SU-DHL-6 (cell line): ENCODE results near the gene EIF1AD.

ENCODE experiments used
- EZH2phosphoT487 ChIP-seq: fragments of 200-600 bp; sonication (generic), shearing (Covaris generic); conservative IDR thresholded peaks from 2 replicates; pipeline ENCODE4 v1.6.1; 2018; ENCODE audit warnings: mild to moderate bottlenecking, antibody characterized with exemption, low read length, moderate library complexity, mixed read lengths
- TF ChIP-seq, protein P1 (sequence below): fragments of 200-600 bp; sonication (generic); IDR thresholded peaks from one replicate; pipeline ENCODE4 v1.5.1; 2017; ENCODE audit warnings: antibody characterized with exemption, mild to moderate bottlenecking, low read length, moderate library complexity; ENCODE audit not compliant: insufficient read depth, poor library complexity, severe bottlenecking

GRCh38 chr11:66017321-66017720 lies 15.4 kb upstream of the EIF1AD start:
- no peak for TF ChIP-seq EZH2phosphoT487
- TF ChIP-seq, protein P1, sequence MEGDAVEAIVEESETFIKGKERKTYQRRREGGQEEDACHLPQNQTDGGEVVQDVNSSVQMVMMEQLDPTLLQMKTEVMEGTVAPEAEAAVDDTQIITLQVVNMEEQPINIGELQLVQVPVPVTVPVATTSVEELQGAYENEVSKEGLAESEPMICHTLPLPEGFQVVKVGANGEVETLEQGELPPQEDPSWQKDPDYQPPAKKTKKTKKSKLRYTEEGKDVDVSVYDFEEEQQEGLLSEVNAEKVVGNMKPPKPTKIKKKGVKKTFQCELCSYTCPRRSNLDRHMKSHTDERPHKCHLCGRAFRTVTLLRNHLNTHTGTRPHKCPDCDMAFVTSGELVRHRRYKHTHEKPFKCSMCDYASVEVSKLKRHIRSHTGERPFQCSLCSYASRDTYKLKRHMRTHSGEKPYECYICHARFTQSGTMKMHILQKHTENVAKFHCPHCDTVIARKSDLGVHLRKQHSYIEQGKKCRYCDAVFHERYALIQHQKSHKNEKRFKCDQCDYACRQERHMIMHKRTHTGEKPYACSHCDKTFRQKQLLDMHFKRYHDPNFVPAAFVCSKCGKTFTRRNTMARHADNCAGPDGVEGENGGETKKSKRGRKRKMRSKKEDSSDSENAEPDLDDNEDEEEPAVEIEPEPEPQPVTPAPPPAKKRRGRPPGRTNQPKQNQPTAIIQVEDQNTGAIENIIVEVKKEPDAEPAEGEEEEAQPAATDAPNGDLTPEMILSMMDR, result no peak
